ENCODE results near the gene CTNNA3. TPM values are rescaled to one million over a fixed set of nuclear protein-coding genes. Genes with fewer than 3 reads are reported as not detected.
"Not testable (repeated sequence)": the region's sequence is repeated elsewhere in the genome, so short reads cannot be mapped to it uniquely, and the experiment has no call there.

Gene CTNNA3
- total RNA-seq, 1 donor from 2014 or later, result 0.92 TPM

DNA sequence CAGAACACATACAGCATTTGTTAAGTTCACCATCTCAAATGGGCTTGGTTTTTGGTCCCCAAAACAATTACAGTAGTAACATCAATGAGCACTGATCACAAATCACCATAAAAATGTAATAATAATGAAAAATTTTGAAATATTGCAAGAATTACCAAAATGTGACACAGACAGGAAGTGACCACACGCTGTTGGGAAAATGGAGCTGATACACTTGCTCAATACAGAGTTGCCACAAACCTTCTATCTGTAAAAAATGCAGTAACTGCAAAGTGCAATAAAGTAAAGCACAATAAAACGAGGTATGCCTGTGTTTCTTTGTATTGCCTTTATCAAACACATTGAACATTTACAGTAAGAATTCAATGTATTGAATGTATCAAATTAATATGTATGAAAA, 262.7 kb downstream of the CTNNA3 start:
- TF ChIP-seq CTCF (IDR thresholded peaks at IDR 0.05), result no peak
- Mint-ChIP-seq H3K36me3 (ENCODE audit: low read depth) (peaks cover 2% of the 10 kb centered on the region), H3K27ac (ENCODE audit: unreplicated experiment) (no peak overlapping the region), H3K9me3 (ENCODE audit: low read depth) (peaks cover 14% of the 10 kb centered on the region), H3K4me1 (ENCODE audit: low read depth) (peaks cover 4% of the 10 kb centered on the region), H3K27me3 (ENCODE audit: low read depth) (peaks cover 2% of the 10 kb centered on the region), H3K4me3 (ENCODE audit: unreplicated experiment) (no peak overlapping the region)
- DNase-seq (ENCODE audit: low spot score), result no peak

DNA sequence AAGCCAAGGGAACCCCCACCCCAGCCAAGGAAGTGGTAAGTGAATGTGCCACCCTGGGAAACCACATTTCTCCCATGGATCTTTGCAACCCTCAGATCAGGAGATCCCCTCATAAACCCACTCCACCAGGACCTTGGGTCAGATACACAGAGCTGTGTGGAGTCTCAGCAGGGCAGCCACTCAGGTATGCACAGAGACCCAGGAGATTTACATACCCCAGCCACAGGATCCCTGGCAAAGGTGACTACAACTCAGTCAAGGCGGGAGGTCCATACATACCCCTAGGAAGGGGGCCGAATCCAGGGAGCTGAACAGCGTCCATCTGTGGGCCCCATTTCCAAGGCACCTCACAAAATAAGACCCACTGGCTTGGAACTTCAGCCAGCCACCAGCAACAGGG, 293.4 kb downstream of the CTNNA3 start:
- Mint-ChIP-seq H3K27ac (ENCODE audit: unreplicated experiment) (no peak overlapping the region), H3K36me3 (ENCODE audit: low read depth) (peaks cover 9% of the 10 kb centered on the region), H3K9me3 (ENCODE audit: low read depth) (peaks cover 14% of the 10 kb centered on the region), H3K4me1 (ENCODE audit: low read depth) (no peaks in the 10 kb centered on the region), H3K27me3 (ENCODE audit: low read depth) (peaks cover 31% of the 10 kb centered on the region), H3K4me3 (ENCODE audit: unreplicated experiment) (no peak overlapping the region)
- no peak for DNase-seq (ENCODE audit: low spot score)
- TF ChIP-seq CTCF (IDR thresholded peaks at IDR 0.05), result no peak

- Mint-ChIP-seq H3K36me3 (ENCODE audit: low read depth) (peaks cover 9% of the 10 kb centered on the region), H3K4me3 (ENCODE audit: unreplicated experiment) (no peak overlapping the region), H3K9me3 (ENCODE audit: low read depth) (peaks cover 14% of the 10 kb centered on the region), H3K27ac (ENCODE audit: unreplicated experiment) (no peak overlapping the region), H3K27me3 (ENCODE audit: low read depth) (peaks cover 29% of the 10 kb centered on the region), H3K4me1 (ENCODE audit: low read depth) (no peaks in the 10 kb centered on the region)
- DNase-seq (ENCODE audit: low spot score), result no peak
- no peak for TF ChIP-seq CTCF (IDR thresholded peaks at IDR 0.05)
Observed at GRCh38 chr10:67401711-67402110, 294.3 kb downstream of the CTNNA3 start.

GRCh38 chr10:67386841-67387533, 309.0 kb downstream of the CTNNA3 start:
- not testable (repeated sequence) for H3K27me3 Mint-ChIP-seq (ENCODE audit: low read depth); H3K9me3 Mint-ChIP-seq (ENCODE audit: low read depth); H3K36me3 Mint-ChIP-seq (ENCODE audit: low read depth); H3K27ac Mint-ChIP-seq (ENCODE audit: unreplicated experiment)
- peak overlapping the region; percentile 60 for H3K4me3 Mint-ChIP-seq (ENCODE audit: unreplicated experiment)
- H3K4me1 Mint-ChIP-seq (ENCODE audit: low read depth), result peaks cover 19% of the 10 kb centered on the region
- DNase-seq (ENCODE audit: low spot score), result peak; percentile 48

DNA sequence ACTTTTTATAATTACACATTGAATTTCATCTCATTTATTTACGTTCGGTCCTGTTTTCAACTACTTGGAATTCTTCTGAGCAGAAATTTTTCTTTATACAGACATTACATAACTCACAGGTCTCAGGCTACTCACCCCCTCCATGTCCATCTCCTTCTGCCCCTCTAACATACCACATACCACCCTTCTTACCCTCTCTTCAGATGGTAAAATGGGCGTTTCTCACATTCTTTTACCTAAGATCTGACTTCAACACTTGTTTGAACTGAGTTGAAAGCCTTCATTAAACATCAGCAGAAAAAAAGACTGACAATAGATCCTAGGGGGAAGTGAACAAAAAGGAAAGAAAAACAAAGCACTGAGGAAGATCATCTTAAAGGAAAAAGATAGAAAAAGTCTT, 309.7 kb downstream of the CTNNA3 start:
- no peak for TF ChIP-seq CTCF (IDR thresholded peaks at IDR 0.05)
- Mint-ChIP-seq H3K27me3 (ENCODE audit: low read depth) (peaks cover 7% of the 10 kb centered on the region), H3K27ac (ENCODE audit: unreplicated experiment) (no peak overlapping the region), H3K4me3 (ENCODE audit: unreplicated experiment) (no peak overlapping the region), H3K4me1 (ENCODE audit: low read depth) (peaks cover 19% of the 10 kb centered on the region), H3K36me3 (ENCODE audit: low read depth) (no peaks in the 10 kb centered on the region), H3K9me3 (ENCODE audit: low read depth) (no peaks in the 10 kb centered on the region)
- DNase-seq (ENCODE audit: low spot score), result no peak

GRCh38 chr10:67385566-67385965, 310.4 kb downstream of the CTNNA3 start:
- Mint-ChIP-seq H3K27me3 (ENCODE audit: low read depth) (peaks cover 7% of the 10 kb centered on the region), H3K36me3 (ENCODE audit: low read depth) (no peaks in the 10 kb centered on the region), H3K27ac (ENCODE audit: unreplicated experiment) (no peak overlapping the region), H3K9me3 (ENCODE audit: low read depth) (no peaks in the 10 kb centered on the region), H3K4me1 (ENCODE audit: low read depth) (peaks cover 19% of the 10 kb centered on the region), H3K4me3 (ENCODE audit: unreplicated experiment) (no peak overlapping the region)
- TF ChIP-seq CTCF (IDR thresholded peaks at IDR 0.05), result no peak
- DNase-seq (ENCODE audit: low spot score), result no peak
